ENCODE data around the gene JPH2.

DNA sequence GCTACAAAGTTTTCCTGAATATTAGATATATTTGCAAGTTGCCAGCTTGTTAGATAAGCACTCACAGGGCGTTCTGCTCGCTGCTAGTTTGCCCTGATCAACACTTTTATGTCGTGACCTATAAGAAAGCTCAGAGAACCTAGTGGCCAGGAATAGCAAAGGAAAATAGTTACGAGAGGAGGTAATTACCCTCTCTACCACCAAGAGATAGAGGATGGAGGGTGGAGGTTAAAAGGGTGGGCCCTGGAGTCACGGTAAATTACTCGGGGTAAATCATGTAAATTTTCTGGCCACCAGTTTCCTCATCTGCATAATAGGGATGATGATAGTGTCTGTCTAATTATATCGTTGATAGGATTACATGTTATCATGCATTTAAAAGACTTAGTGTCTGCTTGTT is 87.2 kb downstream of the JPH2 start:
- TF ChIP-seq EZH2 (IDR thresholded peaks at IDR 0.05) (no peak), POLR2A (IDR thresholded peaks at IDR 0.05; ENCODE audit: borderline replicate concordance, extremely low read depth, insufficient read depth, insufficient read length) (no peak), POLR2AphosphoS5 (IDR thresholded peaks at IDR 0.05; ENCODE audit: low read depth, low read length) (no peak), SIN3A (IDR thresholded peaks at IDR 0.05; ENCODE audit: low read depth) (no peak), JUND (IDR thresholded peaks at IDR 0.05) (no peak)
- TF ChIP-seq, protein P1, sequence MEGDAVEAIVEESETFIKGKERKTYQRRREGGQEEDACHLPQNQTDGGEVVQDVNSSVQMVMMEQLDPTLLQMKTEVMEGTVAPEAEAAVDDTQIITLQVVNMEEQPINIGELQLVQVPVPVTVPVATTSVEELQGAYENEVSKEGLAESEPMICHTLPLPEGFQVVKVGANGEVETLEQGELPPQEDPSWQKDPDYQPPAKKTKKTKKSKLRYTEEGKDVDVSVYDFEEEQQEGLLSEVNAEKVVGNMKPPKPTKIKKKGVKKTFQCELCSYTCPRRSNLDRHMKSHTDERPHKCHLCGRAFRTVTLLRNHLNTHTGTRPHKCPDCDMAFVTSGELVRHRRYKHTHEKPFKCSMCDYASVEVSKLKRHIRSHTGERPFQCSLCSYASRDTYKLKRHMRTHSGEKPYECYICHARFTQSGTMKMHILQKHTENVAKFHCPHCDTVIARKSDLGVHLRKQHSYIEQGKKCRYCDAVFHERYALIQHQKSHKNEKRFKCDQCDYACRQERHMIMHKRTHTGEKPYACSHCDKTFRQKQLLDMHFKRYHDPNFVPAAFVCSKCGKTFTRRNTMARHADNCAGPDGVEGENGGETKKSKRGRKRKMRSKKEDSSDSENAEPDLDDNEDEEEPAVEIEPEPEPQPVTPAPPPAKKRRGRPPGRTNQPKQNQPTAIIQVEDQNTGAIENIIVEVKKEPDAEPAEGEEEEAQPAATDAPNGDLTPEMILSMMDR (IDR thresholded peaks at IDR 0.05 in 2 of 3, conservative IDR thresholded peaks at IDR 0.05 in 1 of 3; ENCODE audit: borderline replicate concordance in 1 of 3, insufficient read depth in 1 of 3, low read depth in 2 of 3, low read length in 2 of 3), result no peak
- TF ChIP-seq, protein P2, sequence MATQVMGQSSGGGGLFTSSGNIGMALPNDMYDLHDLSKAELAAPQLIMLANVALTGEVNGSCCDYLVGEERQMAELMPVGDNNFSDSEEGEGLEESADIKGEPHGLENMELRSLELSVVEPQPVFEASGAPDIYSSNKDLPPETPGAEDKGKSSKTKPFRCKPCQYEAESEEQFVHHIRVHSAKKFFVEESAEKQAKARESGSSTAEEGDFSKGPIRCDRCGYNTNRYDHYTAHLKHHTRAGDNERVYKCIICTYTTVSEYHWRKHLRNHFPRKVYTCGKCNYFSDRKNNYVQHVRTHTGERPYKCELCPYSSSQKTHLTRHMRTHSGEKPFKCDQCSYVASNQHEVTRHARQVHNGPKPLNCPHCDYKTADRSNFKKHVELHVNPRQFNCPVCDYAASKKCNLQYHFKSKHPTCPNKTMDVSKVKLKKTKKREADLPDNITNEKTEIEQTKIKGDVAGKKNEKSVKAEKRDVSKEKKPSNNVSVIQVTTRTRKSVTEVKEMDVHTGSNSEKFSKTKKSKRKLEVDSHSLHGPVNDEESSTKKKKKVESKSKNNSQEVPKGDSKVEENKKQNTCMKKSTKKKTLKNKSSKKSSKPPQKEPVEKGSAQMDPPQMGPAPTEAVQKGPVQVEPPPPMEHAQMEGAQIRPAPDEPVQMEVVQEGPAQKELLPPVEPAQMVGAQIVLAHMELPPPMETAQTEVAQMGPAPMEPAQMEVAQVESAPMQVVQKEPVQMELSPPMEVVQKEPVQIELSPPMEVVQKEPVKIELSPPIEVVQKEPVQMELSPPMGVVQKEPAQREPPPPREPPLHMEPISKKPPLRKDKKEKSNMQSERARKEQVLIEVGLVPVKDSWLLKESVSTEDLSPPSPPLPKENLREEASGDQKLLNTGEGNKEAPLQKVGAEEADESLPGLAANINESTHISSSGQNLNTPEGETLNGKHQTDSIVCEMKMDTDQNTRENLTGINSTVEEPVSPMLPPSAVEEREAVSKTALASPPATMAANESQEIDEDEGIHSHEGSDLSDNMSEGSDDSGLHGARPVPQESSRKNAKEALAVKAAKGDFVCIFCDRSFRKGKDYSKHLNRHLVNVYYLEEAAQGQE (IDR thresholded peaks at IDR 0.05; ENCODE audit: low read depth), result no peak
- TF ChIP-seq, protein P3, sequence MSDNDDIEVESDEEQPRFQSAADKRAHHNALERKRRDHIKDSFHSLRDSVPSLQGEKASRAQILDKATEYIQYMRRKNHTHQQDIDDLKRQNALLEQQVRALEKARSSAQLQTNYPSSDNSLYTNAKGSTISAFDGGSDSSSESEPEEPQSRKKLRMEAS (IDR thresholded peaks at IDR 0.05), result no peak
